Gastrocnemius medialis (tissue), 4 donors: Measurements from ENCODE around the gene FTL.

Experiments
- CTCF ChIP-seq, 5 experiments: fragments of 450-650 bp in 3 of 5; fragments of 200-600 bp in 2 of 5; sonication (generic) in 2 of 5; IDR thresholded peaks in 4 of 5; conservative IDR thresholded peaks in 1 of 5; 1 replicate in 4 of 5; 2 replicates in 1 of 5; pipeline ENCODE4 v1.5.1; 2016 to 2019; ENCODE audit warnings: antibody characterized with exemption in 5 of 5, mild to moderate bottlenecking in 3 of 5, moderate library complexity in 3 of 5
- POLR2A ChIP-seq, 2 donors: fragments of 450-650 bp; IDR thresholded peaks; one replicate each; pipeline ENCODE4 v1.6.1; 2017; ENCODE audit warnings: antibody characterized with exemption in 2 of 2, mild to moderate bottlenecking in 2 of 2, moderate library complexity in 2 of 2

- TF ChIP-seq CTCF (IDR thresholded peaks at IDR 0.05 in 4 of 5, conservative IDR thresholded peaks at IDR 0.05 in 1 of 5) (no peak), POLR2A (IDR thresholded peaks at IDR 0.05) (no peak)
Observed at GRCh38 chr19:49010453-49010852, 45.3 kb downstream of the FTL start.
